ENCODE results near the gene SYT3.

- TF ChIP-seq CTCF (IDR thresholded peaks at IDR 0.05; ENCODE audit: insufficient read depth, low read length, poor library complexity, severe bottlenecking), result no peak
- no peak for TF ChIP-seq EZH2phosphoT487 (conservative IDR thresholded peaks at IDR 0.05; ENCODE audit: low read length)
These were observed 17.6 kb upstream of the SYT3 start for GRCh38 chr19:50657222-50657669.
